Activated CD8-positive, alpha-beta T cell treated with anti-CD3 and anti-CD28 coated beads for 36 hours (primary cell): Measurements from ENCODE around the gene CLEC18A. TPM values are rescaled to one million over a fixed set of nuclear protein-coding genes. Genes with fewer than 3 reads are reported as not detected.

Experiments
- ATAC-seq: fragments of 200-7000 bp; cut with Tn5 transposase; one replicate; pipeline ENCODE4 v1.10.0; 2021; ENCODE audit warnings: mild to moderate bottlenecking, moderate library complexity
- CTCF ChIA-PET: fragments of 350-600 bp; sonication (Branson Sonifier 250); formaldehyde crosslinking; loops from one replicate; lab custom pipeline; 2021; ENCODE audit warnings: antibody characterized with exemption; lab: Charles Lee
- POLR2A ChIA-PET: fragments of 350-600 bp; sonication (Branson Sonifier 250); formaldehyde crosslinking; loops from one replicate; lab custom pipeline; 2021; ENCODE audit warnings: antibody characterized with exemption; lab: Charles Lee
- DNase-seq: peaks from one replicate; pipeline ENCODE4 v3.0.0-alpha.2; 2020
- H3K27ac Mint-ChIP-seq: one replicate; pipeline ENCODE4 v1.8.0; 2021; ENCODE audit warnings: mild to moderate bottlenecking, mixed read lengths
- H3K27me3 Mint-ChIP-seq: one replicate; pipeline ENCODE4 v1.8.0; 2021; ENCODE audit warnings: mixed read lengths
- H3K36me3 Mint-ChIP-seq: one replicate; pipeline ENCODE4 v1.8.0; 2021; ENCODE audit warnings: low read depth, mixed read lengths
- H3K4me1 Mint-ChIP-seq: one replicate; pipeline ENCODE4 v1.8.0; 2021; ENCODE audit warnings: low read depth, mixed read lengths
- H3K4me3 Mint-ChIP-seq: one replicate; pipeline ENCODE4 v1.8.0; 2021; ENCODE audit warnings: mild to moderate bottlenecking, moderate library complexity, mixed read lengths
- H3K9me3 Mint-ChIP-seq: one replicate; pipeline ENCODE4 v1.8.0; 2021; ENCODE audit warnings: mixed read lengths
- intact Hi-C: fragments of 100-400 bp; cut with micrococcal nuclease; formaldehyde crosslinking; loops from one replicate; pipeline ENCODE4 v1.10.0; 2022
- total RNA-seq, 2 experiments: library from RNA; stranded (reverse); gene quantifications; one replicate each; pipeline ENCODE4 v1.2.3, GENCODE V29; 2021
- TF ChIP-seq, protein P1 (sequence below): fragments of 200-600 bp; IDR thresholded peaks from one replicate; pipeline ENCODE4 v1.8.0; 2022; ENCODE audit warnings: antibody characterized with exemption, mild to moderate bottlenecking

Gene CLEC18A
- total RNA-seq, 2 experiments from 2014 or later, result 0.25 to 0.36 TPM

DNA sequence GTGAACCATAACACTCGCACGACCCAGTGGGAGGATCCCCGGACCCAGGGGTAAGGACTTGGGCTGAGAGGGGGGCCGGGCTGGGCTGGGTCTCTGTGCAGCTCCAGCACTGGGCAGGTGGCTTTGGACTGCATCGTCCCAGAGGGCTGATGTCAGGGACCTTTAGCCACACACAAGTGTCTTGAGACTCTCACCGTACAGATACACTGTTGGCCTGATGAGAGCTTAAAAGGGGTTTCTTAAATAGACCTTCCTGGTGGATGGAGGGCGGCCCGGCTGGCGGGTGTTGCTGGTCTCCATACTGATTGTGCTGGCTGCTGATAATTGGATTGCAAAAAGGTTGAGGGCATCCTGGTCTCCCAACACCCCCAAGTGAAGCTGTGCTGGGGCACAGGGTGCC, 21.7 kb upstream of the CLEC18A start:
- TF ChIP-seq, protein P1, sequence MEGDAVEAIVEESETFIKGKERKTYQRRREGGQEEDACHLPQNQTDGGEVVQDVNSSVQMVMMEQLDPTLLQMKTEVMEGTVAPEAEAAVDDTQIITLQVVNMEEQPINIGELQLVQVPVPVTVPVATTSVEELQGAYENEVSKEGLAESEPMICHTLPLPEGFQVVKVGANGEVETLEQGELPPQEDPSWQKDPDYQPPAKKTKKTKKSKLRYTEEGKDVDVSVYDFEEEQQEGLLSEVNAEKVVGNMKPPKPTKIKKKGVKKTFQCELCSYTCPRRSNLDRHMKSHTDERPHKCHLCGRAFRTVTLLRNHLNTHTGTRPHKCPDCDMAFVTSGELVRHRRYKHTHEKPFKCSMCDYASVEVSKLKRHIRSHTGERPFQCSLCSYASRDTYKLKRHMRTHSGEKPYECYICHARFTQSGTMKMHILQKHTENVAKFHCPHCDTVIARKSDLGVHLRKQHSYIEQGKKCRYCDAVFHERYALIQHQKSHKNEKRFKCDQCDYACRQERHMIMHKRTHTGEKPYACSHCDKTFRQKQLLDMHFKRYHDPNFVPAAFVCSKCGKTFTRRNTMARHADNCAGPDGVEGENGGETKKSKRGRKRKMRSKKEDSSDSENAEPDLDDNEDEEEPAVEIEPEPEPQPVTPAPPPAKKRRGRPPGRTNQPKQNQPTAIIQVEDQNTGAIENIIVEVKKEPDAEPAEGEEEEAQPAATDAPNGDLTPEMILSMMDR, result no peak
- CTCF ChIA-PET, result interaction anchor here (0.9 to 4.4 kb wide), 23 partner anchors 9 to 724 kb away, joined by 3 to 45 read pairs (median 4); no protein-coding TSS in a partner anchor
- Mint-ChIP-seq H3K4me1 (no peaks in the 10 kb centered on the region), H3K4me3 (no peak overlapping the region), H3K27me3 (no peaks in the 10 kb centered on the region), H3K36me3 (peaks cover 2% of the 10 kb centered on the region), H3K9me3 (no peaks in the 10 kb centered on the region), H3K27ac (no peak overlapping the region)
- intact Hi-C loops, result no loop called here
- DNase-seq (no peak), ATAC-seq (no peak)
- POLR2A ChIA-PET, result no interaction called here

GRCh38 chr16:69930117-69930776, 20.9 kb upstream of the CLEC18A start:
- TF ChIP-seq, protein P1, result peak; percentile 78
- DNase-seq, result peak; percentile 66
- Mint-ChIP-seq H3K36me3 (peaks cover 2% of the 10 kb centered on the region), H3K27me3 (no peaks in the 10 kb centered on the region), H3K9me3 (no peaks in the 10 kb centered on the region), H3K4me1 (no peaks in the 10 kb centered on the region), H3K4me3 (no peak overlapping the region), H3K27ac (no peak overlapping the region)
- POLR2A ChIA-PET, result interaction anchor here (0.6 to 1.0 kb wide), 3 partner anchors 14 to 221 kb away, joined by 3 to 5 read pairs (median 4); no protein-coding TSS in a partner anchor
- ATAC-seq, result peak; percentile 88
- CTCF ChIA-PET, result interaction anchor here (0.6 to 4.4 kb wide), 41 partner anchors 9 to 723 kb away, joined by 3 to 45 read pairs (median 4); partner anchors contain the start of gene NOB1
- intact Hi-C loops, result loop anchor here (5.0 kb wide), 1 partner anchor 133 kb away; no protein-coding TSS in a partner anchor

- TF ChIP-seq, protein P1, result no peak
Measured at GRCh38 chr16:69931631-69932030, 19.5 kb upstream of the CLEC18A start.

GRCh38 chr16:69932228-69932627, 18.9 kb upstream of the CLEC18A start:
- ChIA-PET CTCF (interaction anchor here (1.1 to 1.6 kb wide), 2 partner anchors 136 to 223 kb away, joined by 3 read pairs; no protein-coding TSS in a partner anchor), POLR2A (no interaction called here)
- H3K27ac Mint-ChIP-seq, result no peak overlapping the region
- peaks cover 7% of the 10 kb centered on the region for H3K36me3 Mint-ChIP-seq
- TF ChIP-seq, protein P1, result no peak
- no peak for ATAC-seq
- no peaks in the 10 kb centered on the region for H3K4me1 Mint-ChIP-seq
- no peak for DNase-seq
- no peaks in the 10 kb centered on the region for H3K27me3 Mint-ChIP-seq
- intact Hi-C loops, result loop anchor here (5.0 kb wide), 1 partner anchor 135 kb away; no protein-coding TSS in a partner anchor
- no peaks in the 10 kb centered on the region for H3K9me3 Mint-ChIP-seq
- H3K4me3 Mint-ChIP-seq, result no peak overlapping the region

More at GRCh38 chr16:69931631-69932030, 19.5 kb upstream of the CLEC18A start:
- no peaks in the 10 kb centered on the region for H3K4me1 Mint-ChIP-seq
- DNase-seq, result no peak
- H3K27ac Mint-ChIP-seq, result no peak overlapping the region
- no peak for ATAC-seq
- no peak overlapping the region for H3K4me3 Mint-ChIP-seq
- no peaks in the 10 kb centered on the region for H3K27me3 Mint-ChIP-seq
- intact Hi-C loops, result loop anchor here (5.0 kb wide), 1 partner anchor 134 kb away; no protein-coding TSS in a partner anchor
- POLR2A ChIA-PET, result no interaction called here
- no peaks in the 10 kb centered on the region for H3K9me3 Mint-ChIP-seq
- H3K36me3 Mint-ChIP-seq, result peaks cover 7% of the 10 kb centered on the region
- CTCF ChIA-PET, result interaction anchor here (1.4 to 4.4 kb wide), 6 partner anchors 8 to 222 kb away, joined by 3 to 45 read pairs (median 6); no protein-coding TSS in a partner anchor
